GM10266 (cell line): ENCODE results near the gene CCDC191.

Experiments
- DNase-seq: peaks from one replicate; pipeline ENCODE4 v3.0.0; 2012; ENCODE audit errors: extremely low spot score
- TF ChIP-seq, protein P1 (sequence below): IDR thresholded peaks from 2 replicates; pipeline ENCODE4 v1.5.1; 2012; ENCODE audit warnings: mild to moderate bottlenecking, low read depth; ENCODE audit not compliant: control insufficient read depth, insufficient read depth; ENCODE audit errors: missing control alignments

The CCDC191 gene

DNA sequence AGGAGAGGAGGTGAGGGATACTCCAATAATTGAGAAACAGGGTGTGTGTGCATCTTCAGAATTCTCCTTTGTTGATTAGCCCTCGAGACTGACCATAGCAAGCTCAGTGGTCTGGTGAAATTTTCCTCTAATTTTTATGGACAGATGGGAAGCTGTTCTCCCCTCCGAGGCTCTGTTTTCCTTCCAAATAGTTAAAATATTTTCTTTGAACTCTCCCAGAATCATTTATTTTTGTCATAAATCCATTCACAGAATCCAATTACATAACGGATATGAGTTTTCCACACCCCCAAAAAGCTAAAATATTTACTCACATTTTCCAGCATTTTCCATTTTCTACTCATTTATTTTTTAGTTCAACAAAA, 36.7 kb upstream of the CCDC191 start:
- DNase-seq, result no peak

DNA sequence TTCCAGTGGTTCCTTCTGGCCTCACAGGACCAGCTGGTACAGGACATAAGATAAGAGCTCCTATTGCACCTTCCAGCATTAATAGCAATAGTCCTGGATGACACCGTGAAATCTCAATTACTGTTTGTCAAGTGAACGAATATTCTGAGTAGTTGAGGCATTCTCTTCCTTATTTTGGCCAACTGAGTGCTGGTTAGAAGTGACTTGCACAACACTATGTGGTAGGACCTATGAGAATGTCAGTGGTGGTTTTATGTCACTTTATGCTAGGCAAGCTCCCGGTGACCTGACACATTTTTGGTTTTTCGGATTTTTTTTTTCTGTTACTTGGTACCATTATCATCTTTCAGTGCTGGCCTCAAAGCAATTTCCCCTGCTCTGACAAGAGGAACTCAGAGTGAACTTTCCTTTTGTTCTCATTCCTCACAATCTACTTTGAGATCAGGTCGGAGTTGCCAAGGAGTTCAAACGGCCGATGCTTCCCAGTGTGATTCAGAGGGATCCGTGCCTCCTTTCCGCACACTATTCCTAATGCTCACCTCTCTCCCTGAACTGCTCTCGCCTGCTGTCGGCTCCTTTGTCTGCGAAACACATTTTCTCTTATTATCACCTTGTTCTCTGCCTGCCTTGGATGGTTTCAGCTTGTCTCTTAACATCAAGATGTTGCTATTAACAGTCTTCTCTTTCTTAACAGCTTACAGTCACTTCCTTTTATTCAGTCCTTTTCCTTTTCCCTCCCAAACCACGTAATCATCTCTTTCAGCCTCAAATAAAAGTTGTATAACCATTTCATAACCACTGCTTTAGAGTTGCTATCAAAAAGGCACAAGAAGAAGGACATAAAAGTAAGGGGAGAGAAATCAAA, 36.1 kb upstream of the CCDC191 start:
- TF ChIP-seq, protein P1, sequence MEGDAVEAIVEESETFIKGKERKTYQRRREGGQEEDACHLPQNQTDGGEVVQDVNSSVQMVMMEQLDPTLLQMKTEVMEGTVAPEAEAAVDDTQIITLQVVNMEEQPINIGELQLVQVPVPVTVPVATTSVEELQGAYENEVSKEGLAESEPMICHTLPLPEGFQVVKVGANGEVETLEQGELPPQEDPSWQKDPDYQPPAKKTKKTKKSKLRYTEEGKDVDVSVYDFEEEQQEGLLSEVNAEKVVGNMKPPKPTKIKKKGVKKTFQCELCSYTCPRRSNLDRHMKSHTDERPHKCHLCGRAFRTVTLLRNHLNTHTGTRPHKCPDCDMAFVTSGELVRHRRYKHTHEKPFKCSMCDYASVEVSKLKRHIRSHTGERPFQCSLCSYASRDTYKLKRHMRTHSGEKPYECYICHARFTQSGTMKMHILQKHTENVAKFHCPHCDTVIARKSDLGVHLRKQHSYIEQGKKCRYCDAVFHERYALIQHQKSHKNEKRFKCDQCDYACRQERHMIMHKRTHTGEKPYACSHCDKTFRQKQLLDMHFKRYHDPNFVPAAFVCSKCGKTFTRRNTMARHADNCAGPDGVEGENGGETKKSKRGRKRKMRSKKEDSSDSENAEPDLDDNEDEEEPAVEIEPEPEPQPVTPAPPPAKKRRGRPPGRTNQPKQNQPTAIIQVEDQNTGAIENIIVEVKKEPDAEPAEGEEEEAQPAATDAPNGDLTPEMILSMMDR, result no peak
- no peak for DNase-seq

More for the DNA sequence above, 36.7 kb upstream of the CCDC191 start:
- TF ChIP-seq, protein P1, result no peak

DNA sequence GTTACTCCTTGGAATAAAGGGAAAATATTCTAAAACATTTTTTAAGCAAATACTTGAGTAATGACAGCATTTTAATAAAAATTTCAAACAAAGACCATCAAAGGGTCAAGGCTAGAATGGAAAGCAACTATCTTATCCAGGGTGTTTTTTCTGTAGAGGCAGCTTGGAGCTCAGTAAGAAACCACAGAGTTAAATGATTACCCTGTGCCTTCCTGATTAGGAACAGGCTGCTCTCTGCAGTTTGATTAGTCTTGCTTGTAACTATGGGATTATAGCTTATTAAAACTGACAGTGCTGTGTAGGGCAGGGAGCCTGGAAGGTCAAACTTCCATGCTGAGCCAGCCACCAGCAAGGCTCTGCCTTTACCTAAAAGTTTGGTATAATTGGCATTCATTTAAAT, 33.3 kb upstream of the CCDC191 start:
- DNase-seq, result no peak
- TF ChIP-seq, protein P1, result no peak

DNA sequence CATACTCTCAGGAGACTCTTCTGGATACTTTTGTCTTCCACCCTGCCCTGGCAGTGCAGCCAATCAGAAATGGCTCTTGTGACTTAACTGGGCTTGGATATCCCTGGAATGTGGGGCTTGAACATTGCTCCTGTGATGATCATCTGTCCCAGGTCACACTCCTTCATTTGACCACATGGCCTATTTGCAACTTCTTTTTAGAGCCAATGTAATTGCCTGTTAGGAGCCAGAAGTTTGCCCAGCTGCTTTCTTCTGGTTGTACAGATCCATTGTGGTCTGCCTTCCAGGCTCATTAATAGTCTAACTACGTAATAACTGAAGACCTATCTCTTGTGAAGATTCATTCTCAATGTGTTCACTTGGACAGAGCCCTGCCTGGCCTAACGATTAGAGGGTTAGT, 30.0 kb upstream of the CCDC191 start:
- TF ChIP-seq, protein P1, result no peak

DNA sequence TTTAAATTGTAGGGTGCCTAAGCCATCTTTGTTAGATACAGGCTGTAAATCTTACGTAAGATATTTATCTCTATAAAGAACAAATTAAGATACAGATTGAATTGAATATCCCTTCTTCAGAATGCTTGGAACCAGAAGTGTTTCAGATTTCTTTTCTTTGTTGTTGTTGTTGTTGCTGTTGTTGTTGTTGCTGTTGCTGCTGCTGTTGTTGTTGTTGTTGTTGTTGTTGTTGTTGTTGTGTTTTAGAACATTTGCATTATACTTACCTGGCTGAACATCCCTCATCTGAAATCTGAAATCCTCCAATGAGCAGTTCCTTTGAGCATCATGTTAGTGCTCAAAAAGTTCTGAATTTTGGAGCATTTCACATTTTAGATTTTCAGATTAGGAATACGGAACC, 26.8 kb upstream of the CCDC191 start:
- TF ChIP-seq, protein P1, result no peak
- DNase-seq, result no peak

More for the DNA sequence above, 30.0 kb upstream of the CCDC191 start:
- no peak for DNase-seq

DNA sequence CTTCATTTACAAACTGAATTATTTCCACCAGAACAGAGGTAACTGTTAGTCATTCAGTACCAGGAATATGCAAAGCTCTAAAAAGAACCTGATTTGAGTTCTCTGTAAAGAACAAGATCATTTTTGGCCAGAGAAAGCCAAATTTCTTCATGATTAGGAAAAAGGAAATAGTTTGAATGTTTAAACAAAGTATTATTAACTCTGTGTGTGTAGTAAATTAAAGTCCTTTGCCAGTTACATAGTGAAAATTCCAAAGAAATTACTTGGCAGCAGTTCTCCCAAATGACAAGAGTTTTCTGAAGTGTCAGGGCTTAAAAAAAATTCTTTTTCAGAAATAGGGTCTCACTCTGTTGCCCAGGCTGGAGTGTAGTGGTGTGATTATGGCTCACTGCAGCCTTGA, 24.7 kb upstream of the CCDC191 start:
- no peak for DNase-seq
- TF ChIP-seq, protein P1, result no peak

DNA sequence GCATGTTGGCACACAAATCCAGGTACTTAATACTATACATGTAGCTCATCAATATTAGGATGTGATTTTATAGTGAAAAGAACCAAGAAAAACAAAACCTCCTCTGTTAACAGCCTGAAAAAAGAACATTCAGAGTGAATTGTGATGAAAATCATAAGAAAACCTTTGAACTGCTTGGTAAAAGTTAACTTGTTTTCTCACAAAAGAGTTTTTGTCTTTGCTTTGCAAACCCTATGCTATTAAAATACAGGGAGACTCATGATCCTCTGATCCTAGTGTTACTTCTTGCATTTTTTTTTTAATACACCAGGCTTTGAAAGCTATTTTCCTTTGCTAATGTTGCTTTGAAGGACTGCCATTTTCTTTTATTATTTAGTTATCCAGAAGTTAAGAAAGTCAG, 23.9 kb upstream of the CCDC191 start:
- TF ChIP-seq, protein P1, result no peak
- no peak for DNase-seq
